HCT116 (cell line): ENCODE results near the gene GRIPAP1. TPM values are rescaled to one million over a fixed set of nuclear protein-coding genes. Genes with fewer than 3 reads are reported as not detected.

ENCODE experiments used
- ATAC-seq: fragments of 200-7000 bp; cut with Tn5 transposase; 2 replicates; pipeline ENCODE4 v1.9.1; 2020; ENCODE audit warnings: mild to moderate bottlenecking, moderate library complexity
- BruUV-seq: library from RNA; stranded (reverse); fragments of 400-500 nt; replicated peaks from 2 replicates; lab custom pipeline; 2021; lab: Mats Ljungman, UMichigan
- CTCF ChIA-PET: fragments of 300-600 bp; sonication (Branson Sonifier 250); formaldehyde crosslinking; loops from one replicate; lab custom pipeline; 2021; ENCODE audit warnings: antibody characterized with exemption; lab: Charles Lee
- POLR2A ChIA-PET: fragments of 300-600, 350-600 bp; sonication (Branson Sonifier 250); formaldehyde crosslinking; loops from one replicate; lab custom pipeline; 2021; ENCODE audit warnings: antibody characterized with exemption; lab: Charles Lee
- RAD21 ChIA-PET, 2 experiments: fragments of 300-600 bp; sonication (Branson Sonifier 250); formaldehyde crosslinking; loops; one replicate each; lab custom pipeline; 2023; ENCODE audit warnings: low total read pairs in 2 of 2; ENCODE audit not compliant: uncharacterized antibody in 2 of 2, unreplicated experiment in 2 of 2, low non-redundant PET in 1 of 2; lab: Charles Lee
- DNase-seq: peaks from one replicate; pipeline ENCODE4 v3.0.0-alpha.2; 2010; ENCODE audit warnings: low read depth, low spot score
- H2AFZ ChIP-seq: fragments of 200-600 bp; shearing (Covaris generic), sonication (generic); 2 replicates; pipeline ENCODE4 v1.6.1; 2017; ENCODE audit warnings: low read depth, mixed run types, mixed read lengths, antibody characterized with exemption, low read length; ENCODE audit not compliant: poor library complexity, severe bottlenecking
- H3K27ac ChIP-seq: 2 replicates; pipeline ENCODE4 v1.5.1; 2012; ENCODE audit warnings: low read depth, low read length
- H3K27me3 ChIP-seq: fragments of 200-600 bp; sonication (generic); 2 replicates; pipeline ENCODE4 v1.6.1; 2016; ENCODE audit warnings: mixed run types, low read length, mixed read lengths; ENCODE audit not compliant: insufficient read depth
- H3K36me3 ChIP-seq, 2 experiments: fragments of 200-500 bp in 1 of 2; fragments of 200-600 bp in 1 of 2; sonication (Bioruptor generic) in 1 of 2; sonication (generic) in 1 of 2; 2 replicates each; pipeline versions ENCODE4 v1.5.1 to v1.6.1; 2014 to 2016; ENCODE audit warnings: low read length in 2 of 2, inconsistent platforms in 1 of 2, mixed read lengths in 1 of 2, mixed run types in 1 of 2; ENCODE audit not compliant: insufficient read depth in 2 of 2, control insufficient read depth in 1 of 2
- H3K4me1 ChIP-seq, 2 experiments: fragments of 200-600 bp in 1 of 2; sonication (generic) in 1 of 2; 2 replicates each; pipeline versions ENCODE4 v1.5.1 to v1.6.1; 2012 to 2017; ENCODE audit warnings: low read length in 2 of 2, inconsistent platforms in 1 of 2, mild to moderate bottlenecking in 1 of 2, mixed read lengths in 1 of 2, mixed run types in 1 of 2, moderate library complexity in 1 of 2; ENCODE audit not compliant: insufficient read depth in 2 of 2, control insufficient read depth in 1 of 2
- H3K4me2 ChIP-seq: fragments of 200-600 bp; sonication (generic); 2 replicates; pipeline ENCODE4 v1.6.1; 2017; ENCODE audit warnings: mixed run types, low read length, mixed read lengths
- H3K4me3 ChIP-seq, 2 experiments: fragments of 200-600 bp in 1 of 2; sonication (generic) in 1 of 2; replicated peaks in 1 of 2; 2 replicates each; pipeline ENCODE4 v1.5.1; 2011 to 2016; ENCODE audit warnings: low read length in 2 of 2, control low read depth in 1 of 2, low read depth in 1 of 2, mild to moderate bottlenecking in 1 of 2, mixed read lengths in 1 of 2, mixed run types in 1 of 2
- H3K79me2 ChIP-seq: fragments of 200-600 bp; sonication (generic); 2 replicates; pipeline ENCODE4 v1.6.1; 2017; ENCODE audit warnings: mild to moderate bottlenecking, mixed run types, low read length, moderate library complexity, mixed read lengths; ENCODE audit not compliant: insufficient read depth
- H3K9ac ChIP-seq: fragments of 200-600 bp; sonication (generic); 2 replicates; pipeline ENCODE4 v1.6.1; 2016; ENCODE audit warnings: low read length, mixed read lengths
- H3K9me2 ChIP-seq: fragments of 200-600 bp; sonication (generic), shearing (Covaris generic); 2 replicates; pipeline ENCODE4 v1.6.1; 2017; ENCODE audit warnings: mixed run types, mild to moderate bottlenecking, moderate library complexity; ENCODE audit not compliant: insufficient read depth
- H3K9me3 ChIP-seq, 2 experiments: fragments of 200-500 bp in 1 of 2; fragments of 200-600 bp in 1 of 2; sonication (Bioruptor generic) in 1 of 2; sonication (generic) in 1 of 2; 2 replicates each; pipeline ENCODE4 v1.6.1; 2014 to 2017; ENCODE audit warnings: low read length in 2 of 2, mixed read lengths in 2 of 2, inconsistent platforms in 1 of 2, low read depth in 1 of 2, mild to moderate bottlenecking in 1 of 2, mixed run types in 1 of 2, moderate library complexity in 1 of 2; ENCODE audit not compliant: control insufficient read depth in 1 of 2, insufficient read depth in 1 of 2
- H4K20me1 ChIP-seq: fragments of 200-600 bp; sonication (generic), shearing (Covaris generic); 2 replicates; pipeline ENCODE4 v1.6.1; 2017; ENCODE audit warnings: mixed run types, mild to moderate bottlenecking, moderate library complexity; ENCODE audit not compliant: insufficient read depth
- EGR1 ChIP-seq: IDR thresholded peaks from 2 replicates; pipeline ENCODE4 v1.6.1; 2012; ENCODE audit warnings: low read depth
- ELF1 ChIP-seq: IDR thresholded peaks from 2 replicates; pipeline ENCODE4 v1.6.1; 2012; ENCODE audit warnings: low read depth, borderline replicate concordance
- EZH2 ChIP-seq: fragments of 200-600 bp; sonication (generic); IDR thresholded peaks from 2 replicates; pipeline ENCODE4 v1.6.1; 2017; ENCODE audit warnings: antibody characterized with exemption, mixed run types
- EZH2phosphoT487 ChIP-seq: fragments of 200-600 bp; IDR thresholded peaks from 2 replicates; pipeline ENCODE4 v1.6.1; 2018; ENCODE audit warnings: antibody characterized with exemption, borderline replicate concordance
- FOSL1 ChIP-seq: IDR thresholded peaks from 2 replicates; pipeline ENCODE4 v1.6.1; 2012; ENCODE audit warnings: low read depth
- TCF7L2 ChIP-seq: IDR thresholded peaks from 2 replicates; pipeline ENCODE4 v1.7.0; 2011; ENCODE audit warnings: borderline replicate concordance, inconsistent platforms; ENCODE audit not compliant: insufficient read depth, insufficient read length; ENCODE audit errors: extremely low read depth
- YY1 ChIP-seq: IDR thresholded peaks from 2 replicates; pipeline ENCODE4 v1.6.1; 2011; ENCODE audit warnings: low read length, low read depth, moderate library complexity, mild to moderate bottlenecking; ENCODE audit not compliant: insufficient replicate concordance; ENCODE audit errors: extremely low read depth
- ZFX ChIP-seq: fragments of 450-650 bp; IDR thresholded peaks from 2 replicates; pipeline ENCODE4 v1.6.1; 2017
- intact Hi-C: fragments of 100-400 bp; cut with micrococcal nuclease; formaldehyde crosslinking; loops from 2 replicates; pipeline ENCODE4 v1.10.0; 2022
- total RNA-seq: library from RNA; stranded (reverse); gene quantifications from one replicate; pipeline ENCODE4 v1.2.1, GENCODE V29; 2021; ENCODE audit not compliant: unreplicated experiment
- TF ChIP-seq, protein P1 (sequence below): IDR thresholded peaks from 2 replicates; pipeline ENCODE4 v1.6.1; 2011; ENCODE audit warnings: mild to moderate bottlenecking, low read length, moderate library complexity; ENCODE audit not compliant: insufficient replicate concordance; ENCODE audit errors: extremely low read depth
- TF ChIP-seq, protein P2 (sequence below), 3 experiments: fragments of 200-600 bp in 1 of 3; sonication (generic) in 1 of 3; IDR thresholded peaks in 2 of 3; conservative IDR thresholded peaks in 1 of 3; 2 replicates each; pipeline ENCODE4 v1.5.1; 2012 to 2017; ENCODE audit warnings: low read depth in 2 of 3, low read length in 2 of 3, antibody characterized with exemption in 1 of 3, borderline replicate concordance in 1 of 3, control low read depth in 1 of 3, mild to moderate bottlenecking in 1 of 3, mixed read lengths in 1 of 3, mixed run types in 1 of 3, moderate library complexity in 1 of 3; ENCODE audit not compliant: insufficient read depth in 1 of 3
- TF ChIP-seq, protein P3 (sequence below): IDR thresholded peaks from 2 replicates; pipeline ENCODE4 v1.6.1; 2012

The GRIPAP1 gene
- total RNA-seq, 1 experiment from 2014 or later = 39.4 TPM

DNA sequence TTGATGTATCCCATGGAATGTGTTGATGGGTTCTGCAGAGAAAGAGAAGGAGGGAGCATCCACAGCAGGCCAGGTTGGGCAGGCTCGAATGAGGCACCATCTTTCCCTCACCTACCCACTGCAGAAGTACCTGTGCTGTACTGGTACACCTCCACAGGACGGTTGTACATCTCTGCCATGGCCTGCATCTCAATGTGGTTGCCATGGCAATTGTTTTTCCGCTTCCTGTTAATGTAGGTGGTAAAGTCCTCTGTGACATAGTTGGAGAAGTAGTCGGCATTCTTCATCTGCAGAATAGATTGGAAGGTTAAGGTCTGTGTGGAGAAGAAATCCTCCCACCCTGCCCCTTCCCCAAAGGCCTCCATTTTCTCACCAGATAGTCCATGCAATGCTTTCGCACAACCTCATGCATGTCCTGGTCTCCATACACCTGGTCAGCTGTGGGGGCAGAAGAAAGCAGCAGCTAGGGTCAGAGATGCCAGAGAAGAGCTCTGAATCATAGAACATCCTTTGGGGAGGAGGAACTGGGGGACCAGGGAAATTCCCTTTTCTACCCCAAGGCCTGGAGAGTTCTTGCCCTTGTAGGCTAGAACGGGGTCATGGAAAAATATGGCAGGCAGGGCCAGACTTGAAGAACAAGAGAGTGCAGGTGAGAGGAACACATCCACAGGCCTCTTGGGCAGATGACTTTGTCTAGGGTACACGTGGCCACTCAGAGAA, 67.3 kb downstream of the GRIPAP1 start:
- no peak for ATAC-seq
- H3K4me2 ChIP-seq = no peak overlapping the region
- CTCF ChIA-PET = interaction anchor here (0.6 kb wide), 1 partner anchor 147 kb away, joined by 3 read pairs; no protein-coding TSS in a partner anchor
- intact Hi-C loops = no loop called here
- peaks cover 17% of the 10 kb centered on the region; the same call in 1 of the 2 replicates for H3K79me2 ChIP-seq
- peaks cover 2 to 3% of the 10 kb centered on the region in 2 experiments; a peak in 3 of 4 replicates for H3K36me3 ChIP-seq
- TF ChIP-seq EZH2phosphoT487 (no peak), EZH2 (no peak), EGR1 (no peak), YY1 (no peak), ELF1 (no peak), ZFX (no peak), TCF7L2 (no peak), FOSL1 (no peak)
- TF ChIP-seq, protein P1, sequence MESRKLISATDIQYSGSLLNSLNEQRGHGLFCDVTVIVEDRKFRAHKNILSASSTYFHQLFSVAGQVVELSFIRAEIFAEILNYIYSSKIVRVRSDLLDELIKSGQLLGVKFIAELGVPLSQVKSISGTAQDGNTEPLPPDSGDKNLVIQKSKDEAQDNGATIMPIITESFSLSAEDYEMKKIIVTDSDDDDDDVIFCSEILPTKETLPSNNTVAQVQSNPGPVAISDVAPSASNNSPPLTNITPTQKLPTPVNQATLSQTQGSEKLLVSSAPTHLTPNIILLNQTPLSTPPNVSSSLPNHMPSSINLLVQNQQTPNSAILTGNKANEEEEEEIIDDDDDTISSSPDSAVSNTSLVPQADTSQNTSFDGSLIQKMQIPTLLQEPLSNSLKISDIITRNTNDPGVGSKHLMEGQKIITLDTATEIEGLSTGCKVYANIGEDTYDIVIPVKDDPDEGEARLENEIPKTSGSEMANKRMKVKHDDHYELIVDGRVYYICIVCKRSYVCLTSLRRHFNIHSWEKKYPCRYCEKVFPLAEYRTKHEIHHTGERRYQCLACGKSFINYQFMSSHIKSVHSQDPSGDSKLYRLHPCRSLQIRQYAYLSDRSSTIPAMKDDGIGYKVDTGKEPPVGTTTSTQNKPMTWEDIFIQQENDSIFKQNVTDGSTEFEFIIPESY = no peak
- TF ChIP-seq, protein P2, sequence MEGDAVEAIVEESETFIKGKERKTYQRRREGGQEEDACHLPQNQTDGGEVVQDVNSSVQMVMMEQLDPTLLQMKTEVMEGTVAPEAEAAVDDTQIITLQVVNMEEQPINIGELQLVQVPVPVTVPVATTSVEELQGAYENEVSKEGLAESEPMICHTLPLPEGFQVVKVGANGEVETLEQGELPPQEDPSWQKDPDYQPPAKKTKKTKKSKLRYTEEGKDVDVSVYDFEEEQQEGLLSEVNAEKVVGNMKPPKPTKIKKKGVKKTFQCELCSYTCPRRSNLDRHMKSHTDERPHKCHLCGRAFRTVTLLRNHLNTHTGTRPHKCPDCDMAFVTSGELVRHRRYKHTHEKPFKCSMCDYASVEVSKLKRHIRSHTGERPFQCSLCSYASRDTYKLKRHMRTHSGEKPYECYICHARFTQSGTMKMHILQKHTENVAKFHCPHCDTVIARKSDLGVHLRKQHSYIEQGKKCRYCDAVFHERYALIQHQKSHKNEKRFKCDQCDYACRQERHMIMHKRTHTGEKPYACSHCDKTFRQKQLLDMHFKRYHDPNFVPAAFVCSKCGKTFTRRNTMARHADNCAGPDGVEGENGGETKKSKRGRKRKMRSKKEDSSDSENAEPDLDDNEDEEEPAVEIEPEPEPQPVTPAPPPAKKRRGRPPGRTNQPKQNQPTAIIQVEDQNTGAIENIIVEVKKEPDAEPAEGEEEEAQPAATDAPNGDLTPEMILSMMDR (IDR thresholded peaks at IDR 0.05 in 2 of 3, conservative IDR thresholded peaks at IDR 0.05 in 1 of 3; ENCODE audit: borderline replicate concordance in 1 of 3, insufficient read depth in 1 of 3, low read depth in 2 of 3, low read length in 2 of 3) = no peak
- TF ChIP-seq, protein P3, sequence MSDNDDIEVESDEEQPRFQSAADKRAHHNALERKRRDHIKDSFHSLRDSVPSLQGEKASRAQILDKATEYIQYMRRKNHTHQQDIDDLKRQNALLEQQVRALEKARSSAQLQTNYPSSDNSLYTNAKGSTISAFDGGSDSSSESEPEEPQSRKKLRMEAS = no peak
- no peak overlapping the region for H3K27ac ChIP-seq
- no peaks in the 10 kb centered on the region for H3K4me1 ChIP-seq
- no TSS peak for BruUV-seq
- no peaks in the 10 kb centered on the region for H3K9me3 ChIP-seq
- POLR2A ChIA-PET = no interaction called here
- no peaks in the 10 kb centered on the region for H4K20me1 ChIP-seq
- no peak for DNase-seq
- no peak overlapping the region for H3K9ac ChIP-seq
- no peak overlapping the region for H3K4me3 ChIP-seq
- no peak overlapping the region for H2AFZ ChIP-seq
- H3K9me2 ChIP-seq = no peaks in the 10 kb centered on the region
- RAD21 ChIA-PET = no interaction called here
- no peaks in the 10 kb centered on the region for H3K27me3 ChIP-seq
